ENCODE data around the gene PCSK6.

GRCh38 chr15:101461097-101461496, 28.4 kb downstream of the PCSK6 start:
- no peak for TF ChIP-seq CTCF (IDR thresholded peaks at IDR 0.05; ENCODE audit: insufficient read depth, low read length, poor library complexity, severe bottlenecking)
- TF ChIP-seq EZH2phosphoT487 (conservative IDR thresholded peaks at IDR 0.05; ENCODE audit: low read length), result no peak
